CD14-positive monocyte (primary cell): ENCODE results near the gene TBR1. TPM values are rescaled to one million over a fixed set of nuclear protein-coding genes. Genes with fewer than 3 reads are reported as not detected.

Source experiments
- DNase-seq, 3 donors: peaks; one replicate each; pipeline ENCODE4 v3.0.0-alpha.2; 2011 to 2022
- H2AFZ ChIP-seq: 2 replicates; pipeline ENCODE4 v1.6.0; 2012; ENCODE audit warnings: mild to moderate bottlenecking, low read depth, low read length, inconsistent platforms; ENCODE audit not compliant: insufficient read depth, poor library complexity, severe bottlenecking
- H3K27ac ChIP-seq, 2 donors: 1 replicate in 1 of 2; 2 replicates in 1 of 2; pipeline ENCODE4 v1.5.1; 2012 to 2013; ENCODE audit warnings: low read length in 2 of 2, control low read depth in 1 of 2, inconsistent platforms in 1 of 2, low read depth in 1 of 2, mild to moderate bottlenecking in 1 of 2
- H3K27me3 ChIP-seq, 2 donors: one replicate each; pipeline versions ENCODE4 v1.6.0 to v1.6.1; 2011 to 2013; ENCODE audit warnings: low read length in 2 of 2; ENCODE audit not compliant: control insufficient read depth in 2 of 2, insufficient read depth in 2 of 2
- H3K36me3 ChIP-seq, 2 donors: replicated peaks in 1 of 2; 1 replicate in 1 of 2; 2 replicates in 1 of 2; pipeline versions ENCODE4 v1.5.1 to v1.6.1; 2012 to 2013; ENCODE audit warnings: low read length in 2 of 2, control low read depth in 1 of 2, inconsistent platforms in 1 of 2, mild to moderate bottlenecking in 1 of 2; ENCODE audit not compliant: insufficient read depth in 2 of 2, control insufficient read depth in 1 of 2
- H3K4me1 ChIP-seq, 2 donors: 1 replicate in 1 of 2; 2 replicates in 1 of 2; pipeline versions ENCODE4 v1.5.1 to v1.6.1; 2012 to 2013; ENCODE audit warnings: low read length in 2 of 2, control low read depth in 1 of 2, inconsistent platforms in 1 of 2, mild to moderate bottlenecking in 1 of 2, moderate library complexity in 1 of 2; ENCODE audit not compliant: insufficient read depth in 2 of 2, control insufficient read depth in 1 of 2
- H3K4me2 ChIP-seq: replicated peaks from 2 replicates; pipeline ENCODE3; 2012; ENCODE audit warnings: low read length, moderate library complexity, mild to moderate bottlenecking; ENCODE audit not compliant: poor library complexity, severe bottlenecking; ENCODE audit errors: extremely low read depth
- H3K4me3 ChIP-seq, 3 experiments: fragments of 200-600 bp in 1 of 3; sonication (generic) in 1 of 3; replicated peaks in 1 of 3; 1 replicate in 2 of 3; 2 replicates in 1 of 3; pipeline ENCODE4 v1.5.1; 2011 to 2013; ENCODE audit warnings: low read length in 3 of 3, mild to moderate bottlenecking in 3 of 3, control low read depth in 2 of 3, low read depth in 2 of 3, inconsistent platforms in 1 of 3, moderate library complexity in 1 of 3
- H3K79me2 ChIP-seq: 2 replicates; pipeline ENCODE4 v1.6.0; 2012; ENCODE audit warnings: mild to moderate bottlenecking, control low read depth, inconsistent platforms, low read length, moderate library complexity; ENCODE audit not compliant: insufficient read depth
- H3K9ac ChIP-seq: 2 replicates; pipeline ENCODE4 v1.6.0; 2017; ENCODE audit warnings: low read length, mild to moderate bottlenecking; ENCODE audit not compliant: insufficient read depth, poor library complexity, severe bottlenecking
- H3K9me3 ChIP-seq, 2 donors: replicated peaks in 1 of 2; 1 replicate in 1 of 2; 2 replicates in 1 of 2; pipeline versions ENCODE4 v1.5.1 to v1.6.1; 2012 to 2013; ENCODE audit warnings: low read length in 2 of 2, control low read depth in 1 of 2; ENCODE audit not compliant: control insufficient read depth in 1 of 2, insufficient read depth in 1 of 2
- H4K20me1 ChIP-seq: 2 replicates; pipeline ENCODE4 v1.6.0; 2012; ENCODE audit warnings: mild to moderate bottlenecking, low read length, control low read depth, moderate library complexity; ENCODE audit not compliant: insufficient read depth
- H3K27ac Mint-ChIP-seq, 7 donors: one replicate each; pipeline ENCODE4 v1.8.0; 2020; ENCODE audit warnings: mild to moderate bottlenecking in 7 of 7, mixed read lengths in 7 of 7, moderate library complexity in 6 of 7, inconsistent platforms in 2 of 7
- H3K27me3 Mint-ChIP-seq, 3 donors: one replicate each; pipeline ENCODE4 v1.8.0; 2021 to 2022; ENCODE audit warnings: low read depth in 3 of 3, mild to moderate bottlenecking in 3 of 3, mixed read lengths in 3 of 3, moderate library complexity in 3 of 3, inconsistent platforms in 1 of 3
- H3K36me3 Mint-ChIP-seq, 2 donors: one replicate each; pipeline ENCODE4 v1.8.0; 2020; ENCODE audit warnings: mixed read lengths in 2 of 2, inconsistent platforms in 1 of 2, mild to moderate bottlenecking in 1 of 2
- H3K4me1 Mint-ChIP-seq: one replicate; pipeline ENCODE4 v1.8.0; 2020; ENCODE audit warnings: mild to moderate bottlenecking, mixed read lengths
- H3K4me3 Mint-ChIP-seq, 2 donors: one replicate each; pipeline ENCODE4 v1.8.0; 2020; ENCODE audit warnings: mild to moderate bottlenecking in 2 of 2, mixed read lengths in 2 of 2, moderate library complexity in 1 of 2
- H3K9me3 Mint-ChIP-seq, 7 donors: one replicate each; pipeline ENCODE4 v1.8.0; 2020 to 2022; ENCODE audit warnings: mixed read lengths in 7 of 7, mild to moderate bottlenecking in 6 of 7, moderate library complexity in 6 of 7, inconsistent platforms in 2 of 7
- CTCF ChIP-seq: fragments of 200-600 bp; IDR thresholded peaks from one replicate; pipeline ENCODE4 v1.8.0; 2022; ENCODE audit warnings: antibody characterized with exemption, mild to moderate bottlenecking
- WGBS: methylation state at CpG from one replicate; pipeline ENCODE4 v1.1.5; 2013; ENCODE audit warnings: missing lambda C conversion rate; ENCODE audit not compliant: insufficient coverage; 5-methylcytosine and 5-hydroxymethylcytosine counted together
- intact Hi-C, 2 donors: fragments of 100-400 bp; cut with micrococcal nuclease; formaldehyde crosslinking; loops; one replicate each; pipeline versions ENCODE4 v1.15.0 to v1.15.1; 2023
- polyA plus RNA-seq, 3 donors: library from polyadenylated mRNA; depleted of rRNA in 1 of 3; unstranded in 2 of 3; stranded (reverse) in 1 of 3; fragments of 300-500 nt in 2 of 3; fragments of >200 nt in 1 of 3; fragmentation: Illumina TruSeq in 2 of 3; gene quantifications; 1 replicate in 2 of 3; 2 replicates in 1 of 3; pipeline ENCODE4 v1.2.3, GENCODE V29; 2012 to 2021

The TBR1 gene
- polyA plus RNA-seq, 3 donors: not detected

- DNase-seq: no peak
- Histone ChIP-seq H3K9me3 (peaks cover 0 to 5% of the 10 kb centered on the region in 2 donors), H3K79me2 (no peaks in the 10 kb centered on the region), H3K27me3 (peaks cover 62 to 70% of the 10 kb centered on the region in 2 donors), H3K27ac (no peak overlapping the region), H4K20me1 (no peaks in the 10 kb centered on the region), H3K4me3 (no peak overlapping the region), H2AFZ (no peak overlapping the region), H3K4me2 (no peak overlapping the region), H3K9ac (no peak overlapping the region), H3K4me1 (peaks cover 3 to 7% of the 10 kb centered on the region in 2 donors), H3K36me3 (no peaks in the 10 kb centered on the region)
- TF ChIP-seq CTCF: no peak
- Mint-ChIP-seq H3K4me1 (peaks cover 7% of the 10 kb centered on the region), H3K36me3 (peaks cover 3 to 5% of the 10 kb centered on the region in 2 donors), H3K9me3 (peaks cover 0 to 15% (median 6%) of the 10 kb centered on the region in 7 donors), H3K4me3 (peak overlapping the region in 1 of 2 donors; percentile 70), H3K27ac (no peak overlapping the region), H3K27me3 (peaks cover 55 to 66% (median 62%) of the 10 kb centered on the region in 3 donors)
- intact Hi-C loops: no loop called here
- 100% methylated on average over 2 of the region's 3 CpGs for WGBS
These were observed 16.0 kb downstream of the TBR1 start for GRCh38 chr2:161432107-161432506.

- peaks cover 0 to 7% (median 2%) of the 10 kb centered on the region in 7 donors for H3K9me3 Mint-ChIP-seq
- H3K4me3 Mint-ChIP-seq: peak overlapping the region in 1 of 2 donors; percentile 62
- no peak overlapping the region for H3K27ac ChIP-seq
- H3K4me2 ChIP-seq: no peak overlapping the region
- no peak overlapping the region for H2AFZ ChIP-seq
- no peaks in the 10 kb centered on the region for H4K20me1 ChIP-seq
- peaks cover 36 to 48% (median 44%) of the 10 kb centered on the region in 3 donors for H3K27me3 Mint-ChIP-seq
- H3K27me3 ChIP-seq: peaks cover 44 to 50% of the 10 kb centered on the region in 2 donors
- intact Hi-C loops: no loop called here
- no peaks in the 10 kb centered on the region for H3K79me2 ChIP-seq
- no peak overlapping the region for H3K27ac Mint-ChIP-seq
- no peak overlapping the region for H3K9ac ChIP-seq
- no peak for TF ChIP-seq CTCF
- H3K36me3 Mint-ChIP-seq: no peaks in the 10 kb centered on the region
- no peaks in the 10 kb centered on the region for H3K4me1 Mint-ChIP-seq
- H3K36me3 ChIP-seq: no peaks in the 10 kb centered on the region
- H3K4me3 ChIP-seq: no peak overlapping the region
- H3K9me3 ChIP-seq: peaks cover 0 to 5% of the 10 kb centered on the region in 2 donors
- no peaks in the 10 kb centered on the region for H3K4me1 ChIP-seq
- no peak for DNase-seq
- WGBS: no CpG with 5 or more reads among the region's 1 CpG
These were observed 18.0 kb downstream of the TBR1 start for GRCh38 chr2:161434118-161434517.
